H1 (cell line): ENCODE measurements around the gene PGBD5. TPM values are rescaled to one million over a fixed set of nuclear protein-coding genes. Genes with fewer than 3 reads are reported as not detected.

Source experiments
- polyA plus RNA-seq, 7 experiments: library from polyadenylated mRNA; depleted of rRNA in 3 of 7; stranded (reverse) in 5 of 7; unstranded in 2 of 7; fragments of >200 nt in 5 of 7; fragments of 200-250 nt in 2 of 7; gene quantifications; 1 replicate in 5 of 7; 2 replicates in 1 of 7; 4 replicates in 1 of 7; pipeline versions ENCODE4 v1.2.1 to v1.2.3, GENCODE V29; 2011 to 2013; ENCODE audit warnings: missing spikeins in 2 of 7, mixed read lengths in 2 of 7
- total RNA-seq: library from RNA; stranded (reverse); fragmentation: NEBNext Ultra II Directional; extraction: Animal tissue kit (Norgen Biotek cat#: 25700); gene quantifications from 2 replicates; pipeline ENCODE4 v1.2.1, GENCODE V29; 2021
- TF ChIP-seq, protein P1 (sequence below): fragments of 300-600 bp; sonication (generic); IDR thresholded peaks from 2 replicates; pipeline ENCODE4 v1.7.1; 2012; ENCODE audit warnings: low read length, moderate library complexity, mild to moderate bottlenecking, inconsistent platforms; ENCODE audit not compliant: insufficient replicate concordance

PGBD5 gene
- total and polyA plus RNA-seq, 2 of the 8 experiments (the other 6 are each of a cell fraction or from before 2014, with no cell fraction given), result 16.3 to 18.4 TPM

DNA sequence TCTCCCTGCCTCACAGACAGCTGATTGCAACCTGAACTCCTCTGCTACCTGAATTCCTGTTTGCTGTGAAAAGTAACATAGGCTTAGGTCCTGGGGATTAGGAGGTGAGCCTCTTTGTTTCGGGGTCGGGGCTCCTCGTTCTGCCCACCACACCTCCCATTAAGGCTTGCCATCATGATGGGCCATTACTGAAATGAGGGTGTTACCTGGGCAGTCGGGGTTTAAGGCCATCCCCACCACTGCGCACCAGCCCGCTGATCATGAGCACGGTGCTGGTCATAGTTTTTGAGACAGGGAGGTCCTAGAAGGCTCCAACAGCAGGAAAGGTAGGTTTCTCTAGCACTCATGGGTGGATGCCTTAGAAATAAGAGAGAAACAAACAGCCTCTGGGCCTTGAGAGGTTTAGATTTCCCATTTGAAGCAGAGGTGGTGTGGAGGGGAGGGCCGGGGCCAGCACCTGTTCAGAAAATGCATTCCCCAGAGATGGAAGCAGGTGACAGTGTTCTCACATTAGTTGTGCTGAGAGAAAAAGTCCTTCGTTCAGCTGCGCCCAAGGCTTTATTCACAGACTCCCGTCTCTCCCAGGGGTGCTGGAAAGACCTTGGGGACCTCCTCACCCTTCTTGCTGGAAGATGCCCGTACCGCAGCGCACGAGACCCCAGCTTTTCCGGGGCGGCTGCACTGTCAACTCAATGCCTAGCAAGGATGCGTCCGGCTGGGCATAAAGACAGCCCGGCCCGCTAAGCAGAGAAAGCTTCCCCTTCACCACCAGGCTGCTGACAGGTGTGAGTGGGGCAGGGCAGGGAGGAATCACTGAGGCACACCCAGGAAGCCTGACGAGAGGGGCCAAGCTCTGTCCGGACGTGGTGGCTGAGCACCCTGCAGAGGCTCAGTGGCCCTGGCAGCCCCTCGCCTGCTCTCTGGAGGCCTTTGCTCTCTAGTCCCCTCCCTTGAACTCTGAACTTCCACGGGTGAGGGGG is 125.5 kb downstream of the PGBD5 start (continued):
- TF ChIP-seq, protein P1, sequence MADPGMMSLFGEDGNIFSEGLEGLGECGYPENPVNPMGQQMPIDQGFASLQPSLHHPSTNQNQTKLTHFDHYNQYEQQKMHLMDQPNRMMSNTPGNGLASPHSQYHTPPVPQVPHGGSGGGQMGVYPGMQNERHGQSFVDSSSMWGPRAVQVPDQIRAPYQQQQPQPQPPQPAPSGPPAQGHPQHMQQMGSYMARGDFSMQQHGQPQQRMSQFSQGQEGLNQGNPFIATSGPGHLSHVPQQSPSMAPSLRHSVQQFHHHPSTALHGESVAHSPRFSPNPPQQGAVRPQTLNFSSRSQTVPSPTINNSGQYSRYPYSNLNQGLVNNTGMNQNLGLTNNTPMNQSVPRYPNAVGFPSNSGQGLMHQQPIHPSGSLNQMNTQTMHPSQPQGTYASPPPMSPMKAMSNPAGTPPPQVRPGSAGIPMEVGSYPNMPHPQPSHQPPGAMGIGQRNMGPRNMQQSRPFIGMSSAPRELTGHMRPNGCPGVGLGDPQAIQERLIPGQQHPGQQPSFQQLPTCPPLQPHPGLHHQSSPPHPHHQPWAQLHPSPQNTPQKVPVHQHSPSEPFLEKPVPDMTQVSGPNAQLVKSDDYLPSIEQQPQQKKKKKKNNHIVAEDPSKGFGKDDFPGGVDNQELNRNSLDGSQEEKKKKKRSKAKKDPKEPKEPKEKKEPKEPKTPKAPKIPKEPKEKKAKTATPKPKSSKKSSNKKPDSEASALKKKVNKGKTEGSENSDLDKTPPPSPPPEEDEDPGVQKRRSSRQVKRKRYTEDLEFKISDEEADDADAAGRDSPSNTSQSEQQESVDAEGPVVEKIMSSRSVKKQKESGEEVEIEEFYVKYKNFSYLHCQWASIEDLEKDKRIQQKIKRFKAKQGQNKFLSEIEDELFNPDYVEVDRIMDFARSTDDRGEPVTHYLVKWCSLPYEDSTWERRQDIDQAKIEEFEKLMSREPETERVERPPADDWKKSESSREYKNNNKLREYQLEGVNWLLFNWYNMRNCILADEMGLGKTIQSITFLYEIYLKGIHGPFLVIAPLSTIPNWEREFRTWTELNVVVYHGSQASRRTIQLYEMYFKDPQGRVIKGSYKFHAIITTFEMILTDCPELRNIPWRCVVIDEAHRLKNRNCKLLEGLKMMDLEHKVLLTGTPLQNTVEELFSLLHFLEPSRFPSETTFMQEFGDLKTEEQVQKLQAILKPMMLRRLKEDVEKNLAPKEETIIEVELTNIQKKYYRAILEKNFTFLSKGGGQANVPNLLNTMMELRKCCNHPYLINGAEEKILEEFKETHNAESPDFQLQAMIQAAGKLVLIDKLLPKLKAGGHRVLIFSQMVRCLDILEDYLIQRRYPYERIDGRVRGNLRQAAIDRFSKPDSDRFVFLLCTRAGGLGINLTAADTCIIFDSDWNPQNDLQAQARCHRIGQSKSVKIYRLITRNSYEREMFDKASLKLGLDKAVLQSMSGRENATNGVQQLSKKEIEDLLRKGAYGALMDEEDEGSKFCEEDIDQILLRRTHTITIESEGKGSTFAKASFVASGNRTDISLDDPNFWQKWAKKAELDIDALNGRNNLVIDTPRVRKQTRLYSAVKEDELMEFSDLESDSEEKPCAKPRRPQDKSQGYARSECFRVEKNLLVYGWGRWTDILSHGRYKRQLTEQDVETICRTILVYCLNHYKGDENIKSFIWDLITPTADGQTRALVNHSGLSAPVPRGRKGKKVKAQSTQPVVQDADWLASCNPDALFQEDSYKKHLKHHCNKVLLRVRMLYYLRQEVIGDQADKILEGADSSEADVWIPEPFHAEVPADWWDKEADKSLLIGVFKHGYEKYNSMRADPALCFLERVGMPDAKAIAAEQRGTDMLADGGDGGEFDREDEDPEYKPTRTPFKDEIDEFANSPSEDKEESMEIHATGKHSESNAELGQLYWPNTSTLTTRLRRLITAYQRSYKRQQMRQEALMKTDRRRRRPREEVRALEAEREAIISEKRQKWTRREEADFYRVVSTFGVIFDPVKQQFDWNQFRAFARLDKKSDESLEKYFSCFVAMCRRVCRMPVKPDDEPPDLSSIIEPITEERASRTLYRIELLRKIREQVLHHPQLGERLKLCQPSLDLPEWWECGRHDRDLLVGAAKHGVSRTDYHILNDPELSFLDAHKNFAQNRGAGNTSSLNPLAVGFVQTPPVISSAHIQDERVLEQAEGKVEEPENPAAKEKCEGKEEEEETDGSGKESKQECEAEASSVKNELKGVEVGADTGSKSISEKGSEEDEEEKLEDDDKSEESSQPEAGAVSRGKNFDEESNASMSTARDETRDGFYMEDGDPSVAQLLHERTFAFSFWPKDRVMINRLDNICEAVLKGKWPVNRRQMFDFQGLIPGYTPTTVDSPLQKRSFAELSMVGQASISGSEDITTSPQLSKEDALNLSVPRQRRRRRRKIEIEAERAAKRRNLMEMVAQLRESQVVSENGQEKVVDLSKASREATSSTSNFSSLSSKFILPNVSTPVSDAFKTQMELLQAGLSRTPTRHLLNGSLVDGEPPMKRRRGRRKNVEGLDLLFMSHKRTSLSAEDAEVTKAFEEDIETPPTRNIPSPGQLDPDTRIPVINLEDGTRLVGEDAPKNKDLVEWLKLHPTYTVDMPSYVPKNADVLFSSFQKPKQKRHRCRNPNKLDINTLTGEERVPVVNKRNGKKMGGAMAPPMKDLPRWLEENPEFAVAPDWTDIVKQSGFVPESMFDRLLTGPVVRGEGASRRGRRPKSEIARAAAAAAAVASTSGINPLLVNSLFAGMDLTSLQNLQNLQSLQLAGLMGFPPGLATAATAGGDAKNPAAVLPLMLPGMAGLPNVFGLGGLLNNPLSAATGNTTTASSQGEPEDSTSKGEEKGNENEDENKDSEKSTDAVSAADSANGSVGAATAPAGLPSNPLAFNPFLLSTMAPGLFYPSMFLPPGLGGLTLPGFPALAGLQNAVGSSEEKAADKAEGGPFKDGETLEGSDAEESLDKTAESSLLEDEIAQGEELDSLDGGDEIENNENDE, result no peak
